HG03135 (cell line): ENCODE results near the gene CIZ1.
"Not testable (repeated sequence)": the region's sequence is repeated elsewhere in the genome, so short reads cannot be mapped to it uniquely, and the experiment has no call there.

Experiments used
- ATAC-seq: cut with Tn5 transposase; IDR thresholded peaks from one replicate; pipeline ENCODE4 v1.9.1; 2021; ENCODE audit warnings: mild to moderate bottlenecking, moderate library complexity; ENCODE audit not compliant: unreplicated experiment

Gene CIZ1, protein sequence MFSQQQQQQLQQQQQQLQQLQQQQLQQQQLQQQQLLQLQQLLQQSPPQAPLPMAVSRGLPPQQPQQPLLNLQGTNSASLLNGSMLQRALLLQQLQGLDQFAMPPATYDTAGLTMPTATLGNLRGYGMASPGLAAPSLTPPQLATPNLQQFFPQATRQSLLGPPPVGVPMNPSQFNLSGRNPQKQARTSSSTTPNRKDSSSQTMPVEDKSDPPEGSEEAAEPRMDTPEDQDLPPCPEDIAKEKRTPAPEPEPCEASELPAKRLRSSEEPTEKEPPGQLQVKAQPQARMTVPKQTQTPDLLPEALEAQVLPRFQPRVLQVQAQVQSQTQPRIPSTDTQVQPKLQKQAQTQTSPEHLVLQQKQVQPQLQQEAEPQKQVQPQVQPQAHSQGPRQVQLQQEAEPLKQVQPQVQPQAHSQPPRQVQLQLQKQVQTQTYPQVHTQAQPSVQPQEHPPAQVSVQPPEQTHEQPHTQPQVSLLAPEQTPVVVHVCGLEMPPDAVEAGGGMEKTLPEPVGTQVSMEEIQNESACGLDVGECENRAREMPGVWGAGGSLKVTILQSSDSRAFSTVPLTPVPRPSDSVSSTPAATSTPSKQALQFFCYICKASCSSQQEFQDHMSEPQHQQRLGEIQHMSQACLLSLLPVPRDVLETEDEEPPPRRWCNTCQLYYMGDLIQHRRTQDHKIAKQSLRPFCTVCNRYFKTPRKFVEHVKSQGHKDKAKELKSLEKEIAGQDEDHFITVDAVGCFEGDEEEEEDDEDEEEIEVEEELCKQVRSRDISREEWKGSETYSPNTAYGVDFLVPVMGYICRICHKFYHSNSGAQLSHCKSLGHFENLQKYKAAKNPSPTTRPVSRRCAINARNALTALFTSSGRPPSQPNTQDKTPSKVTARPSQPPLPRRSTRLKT

GRCh38 chr9:128191406-128192046 lies at the start of gene CIZ1:
Gene CIZ1, minus strand, starts transcription at chr9:128191572. Its CDS starts 715 bp downstream, at chr9:128190857.
- ATAC-seq, result peak; percentile 72

GRCh38 chr9:128233817-128234406 lies 42.5 kb upstream of the CIZ1 start:
- no peak for ATAC-seq

DNA sequence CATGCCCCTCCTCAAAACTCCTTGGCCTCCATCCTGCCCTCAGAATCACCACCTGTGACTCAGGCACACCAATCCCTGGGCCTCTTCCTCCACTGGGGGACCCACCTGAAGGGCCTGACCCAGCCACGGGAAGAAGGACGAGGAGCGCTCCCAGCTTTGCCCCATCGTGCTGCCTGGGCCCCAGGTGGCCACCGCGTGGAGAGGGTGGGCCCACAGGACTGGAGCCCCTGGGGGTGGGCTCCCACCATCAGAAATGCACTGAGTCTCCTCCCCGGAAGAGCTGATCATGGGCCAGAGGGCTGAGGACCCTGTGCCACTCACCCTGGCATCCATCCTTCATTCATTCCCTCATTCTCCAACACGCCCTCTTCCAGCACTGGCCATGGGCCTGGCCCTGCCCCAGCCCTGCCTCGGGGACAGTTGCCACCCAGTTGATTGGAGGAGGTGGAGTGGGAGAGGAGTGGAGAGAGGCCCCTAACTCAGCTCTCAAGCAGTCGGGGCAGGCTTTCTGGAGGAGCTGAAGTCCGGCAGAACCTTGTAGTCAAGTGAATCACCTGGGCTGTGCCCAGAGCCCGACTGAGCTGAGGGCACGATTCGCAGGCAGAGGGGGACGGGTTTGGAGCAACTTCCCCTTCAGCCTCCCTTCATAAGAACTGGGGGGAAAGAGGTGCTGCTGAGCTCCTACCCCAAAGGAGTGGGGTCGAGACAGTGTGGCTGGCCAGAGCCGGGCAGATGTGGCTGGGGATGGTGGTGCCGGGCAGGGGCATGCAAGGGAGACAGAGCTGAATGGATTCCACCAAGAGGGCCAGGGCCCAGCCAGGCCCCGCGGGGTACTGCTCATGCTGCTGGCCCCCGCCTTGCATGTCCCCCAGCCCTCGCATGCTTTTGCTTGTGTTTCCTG lies 41.4 kb upstream of the CIZ1 start:
- no peak for ATAC-seq

- no peak for ATAC-seq
These were observed 40.5 kb upstream of the CIZ1 start for GRCh38 chr9:128231638-128232527.

DNA sequence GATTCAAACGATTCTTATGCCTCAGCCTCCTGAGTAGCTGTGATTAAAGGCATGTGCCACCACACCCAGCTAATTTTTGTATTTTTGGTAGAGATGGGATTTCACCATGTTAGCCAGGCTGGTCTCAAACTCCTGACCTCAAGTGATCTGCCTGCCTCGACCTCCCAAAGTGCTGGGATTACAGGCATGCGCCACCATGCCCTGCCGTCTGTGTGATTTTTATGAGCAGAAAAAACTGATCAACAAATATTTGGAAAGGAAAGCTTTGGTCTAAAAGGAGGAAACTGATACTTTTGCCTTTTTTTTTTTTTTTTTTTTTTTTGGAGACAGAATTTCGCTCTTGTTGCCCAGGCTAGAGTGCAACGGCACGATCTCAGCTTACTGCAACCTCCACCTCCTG lies 39.5 kb upstream of the CIZ1 start:
- not testable (repeated sequence) for ATAC-seq

DNA sequence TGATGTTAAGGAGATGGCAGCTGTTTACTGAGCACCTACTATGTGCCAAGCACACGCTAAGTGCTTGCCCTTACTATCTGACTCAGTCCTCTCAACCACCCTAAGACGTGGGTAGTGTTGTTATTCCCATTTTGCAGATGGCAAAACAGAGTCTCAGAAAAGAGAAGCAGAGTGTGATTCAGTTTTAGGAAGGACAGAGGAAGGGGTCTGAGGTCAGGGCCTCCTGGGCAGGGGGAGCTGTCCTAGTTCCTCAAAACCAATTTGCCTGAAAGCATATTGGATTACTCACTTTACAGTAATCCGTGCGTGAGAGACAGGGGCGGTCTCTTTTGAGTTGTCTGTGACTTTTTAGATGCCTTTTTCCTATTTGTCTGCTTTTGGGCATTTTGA lies 35.0 kb upstream of the CIZ1 start:
- ATAC-seq, result no peak

- ATAC-seq, result no peak
These were observed 34.5 kb upstream of the CIZ1 start for GRCh38 chr9:128225770-128226411.

- no peak for ATAC-seq
These were observed 33.5 kb upstream of the CIZ1 start for GRCh38 chr9:128224877-128225276.

DNA sequence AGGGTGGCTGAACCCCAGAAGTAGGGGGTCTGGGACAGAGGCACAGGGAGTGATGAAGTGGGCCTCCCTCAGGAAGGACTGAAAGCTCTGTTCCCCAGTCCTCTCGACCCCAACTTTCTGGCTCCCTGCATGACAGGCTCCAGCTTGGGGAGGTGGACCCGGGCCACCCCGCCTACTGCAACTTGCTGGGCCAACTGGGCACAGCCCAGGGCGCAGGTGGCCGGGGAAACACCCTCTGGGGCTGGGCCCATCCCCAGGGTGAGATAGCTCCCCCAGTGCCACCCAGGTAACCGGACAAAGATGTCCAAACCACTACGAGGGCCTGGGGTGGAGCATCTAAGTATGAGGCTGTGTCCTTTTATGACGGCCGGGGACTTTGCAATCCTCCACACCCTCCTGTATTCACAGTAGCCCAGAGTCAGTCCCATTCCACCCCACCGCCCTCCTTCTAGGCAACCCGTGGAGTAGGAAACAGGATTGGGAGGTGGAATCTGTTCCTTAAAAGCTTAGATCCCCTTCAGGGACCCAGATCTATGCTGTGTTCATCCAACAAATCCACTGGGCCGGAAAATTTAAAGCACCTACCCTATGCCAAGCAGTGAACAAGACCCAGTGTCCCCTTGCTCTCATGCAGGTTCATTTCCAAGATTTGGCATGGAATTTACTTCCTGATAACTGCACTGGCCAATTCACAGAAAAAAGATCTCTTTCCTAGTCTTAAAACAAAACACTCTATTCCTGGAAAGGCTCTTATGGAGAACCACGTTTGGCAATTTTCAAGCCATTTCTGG lies 31.7 kb upstream of the CIZ1 start:
- no peak for ATAC-seq

DNA sequence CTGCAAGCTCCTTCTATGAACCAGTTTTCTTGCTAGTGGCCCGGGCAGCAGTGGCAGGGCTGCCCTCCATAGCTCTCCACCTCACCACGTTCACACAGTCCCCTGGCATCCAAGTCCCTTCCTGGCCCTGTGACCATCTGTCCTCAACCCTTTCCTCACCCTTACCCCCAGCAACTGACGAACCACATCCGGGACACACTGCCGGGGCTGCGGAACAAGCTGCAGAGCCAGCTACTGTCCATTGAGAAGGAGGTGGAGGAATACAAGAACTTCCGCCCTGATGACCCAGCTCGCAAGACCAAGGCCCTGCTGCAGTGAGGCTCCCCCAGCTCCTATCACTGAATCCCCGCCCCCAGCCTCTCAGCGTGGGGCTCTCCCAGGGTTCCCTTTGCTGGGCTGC lies 30.7 kb upstream of the CIZ1 start:
- no peak for ATAC-seq

GRCh38 chr9:128219831-128220230 lies 28.5 kb upstream of the CIZ1 start:
- ATAC-seq, result no peak

- peak; percentile 85 for ATAC-seq
These were observed 27.4 kb upstream of the CIZ1 start for GRCh38 chr9:128218518-128219389.

DNA sequence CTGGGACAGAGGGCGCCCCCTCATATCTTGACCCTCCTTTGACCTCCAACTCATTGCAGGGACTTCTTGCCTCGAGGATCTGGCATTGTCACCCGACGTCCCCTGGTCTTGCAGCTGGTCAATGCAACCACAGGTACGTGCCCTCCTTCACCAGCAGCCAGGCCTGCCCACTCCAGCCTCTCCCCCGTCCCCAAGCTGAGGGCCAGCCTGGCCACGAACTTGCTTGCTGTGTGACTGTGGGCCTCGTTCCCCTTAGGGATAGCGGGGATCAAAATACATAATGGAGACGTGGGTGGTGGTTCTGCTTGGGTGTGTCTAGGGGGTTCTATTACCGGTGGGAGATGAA lies 26.8 kb upstream of the CIZ1 start:
- ATAC-seq, result no peak

- no peak for ATAC-seq
These were observed 25.6 kb upstream of the CIZ1 start for GRCh38 chr9:128216781-128217553.

DNA sequence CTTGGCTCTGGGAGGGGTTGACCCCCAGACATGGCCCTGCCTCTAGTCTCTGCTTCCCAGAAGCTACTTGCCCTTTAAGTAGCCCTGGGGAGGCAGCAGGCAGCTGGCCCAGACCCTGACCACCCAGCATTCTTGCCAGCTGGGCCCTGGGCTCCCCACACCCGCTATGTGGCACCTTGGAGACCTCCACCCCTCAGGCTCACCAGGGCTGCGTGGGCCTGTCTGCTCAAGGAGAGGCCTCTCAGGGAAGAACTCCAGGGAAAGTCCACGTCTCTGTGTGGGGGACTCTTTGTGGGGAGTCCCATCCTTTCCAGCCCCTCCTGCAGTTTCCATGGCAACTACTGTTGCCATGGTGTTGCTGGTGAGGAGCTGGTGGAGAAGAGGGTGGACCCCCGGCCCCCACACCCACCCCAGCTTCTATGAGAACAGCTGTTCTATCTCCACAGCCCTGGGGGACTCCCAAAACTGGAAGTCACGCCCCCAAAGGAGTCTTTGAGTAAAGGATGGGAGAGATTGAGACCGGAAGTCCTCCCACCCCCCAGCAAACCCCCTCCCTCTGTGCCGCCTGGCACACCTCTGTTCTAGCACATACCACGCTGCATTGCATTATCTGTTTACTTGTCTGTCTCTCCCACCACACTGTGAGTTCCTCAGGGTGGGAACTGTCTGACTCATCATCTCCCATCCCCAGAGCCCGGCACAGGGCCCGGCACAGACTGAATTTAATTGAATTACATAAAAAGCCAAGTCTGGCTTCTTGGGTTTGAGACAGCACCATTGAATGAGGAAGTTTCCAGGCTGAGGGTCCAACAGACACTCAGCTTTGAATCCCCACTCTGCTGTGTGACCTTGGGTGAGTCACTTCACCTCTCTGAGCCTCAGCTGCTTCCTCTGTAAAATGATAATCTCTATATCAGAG lies 24.4 kb upstream of the CIZ1 start:
- no peak for ATAC-seq
